Measurements from ENCODE around the gene TSPAN10.

- TF ChIP-seq, protein P1, sequence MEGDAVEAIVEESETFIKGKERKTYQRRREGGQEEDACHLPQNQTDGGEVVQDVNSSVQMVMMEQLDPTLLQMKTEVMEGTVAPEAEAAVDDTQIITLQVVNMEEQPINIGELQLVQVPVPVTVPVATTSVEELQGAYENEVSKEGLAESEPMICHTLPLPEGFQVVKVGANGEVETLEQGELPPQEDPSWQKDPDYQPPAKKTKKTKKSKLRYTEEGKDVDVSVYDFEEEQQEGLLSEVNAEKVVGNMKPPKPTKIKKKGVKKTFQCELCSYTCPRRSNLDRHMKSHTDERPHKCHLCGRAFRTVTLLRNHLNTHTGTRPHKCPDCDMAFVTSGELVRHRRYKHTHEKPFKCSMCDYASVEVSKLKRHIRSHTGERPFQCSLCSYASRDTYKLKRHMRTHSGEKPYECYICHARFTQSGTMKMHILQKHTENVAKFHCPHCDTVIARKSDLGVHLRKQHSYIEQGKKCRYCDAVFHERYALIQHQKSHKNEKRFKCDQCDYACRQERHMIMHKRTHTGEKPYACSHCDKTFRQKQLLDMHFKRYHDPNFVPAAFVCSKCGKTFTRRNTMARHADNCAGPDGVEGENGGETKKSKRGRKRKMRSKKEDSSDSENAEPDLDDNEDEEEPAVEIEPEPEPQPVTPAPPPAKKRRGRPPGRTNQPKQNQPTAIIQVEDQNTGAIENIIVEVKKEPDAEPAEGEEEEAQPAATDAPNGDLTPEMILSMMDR (IDR thresholded peaks at IDR 0.05; ENCODE audit: low read depth, low read length, missing input control), result no peak
- TF ChIP-seq MAX (IDR thresholded peaks at IDR 0.05), result no peak
- TF ChIP-seq HNF4G (IDR thresholded peaks at IDR 0.05), result no peak
- no peak for TF ChIP-seq RXRA (IDR thresholded peaks at IDR 0.05)
Observed at GRCh38 chr17:81690549-81690948, 53.6 kb downstream of the TSPAN10 start.

Measured in liver (tissue), 3 donors.